Measurements from ENCODE around the gene SLC5A3.

The SLC5A3 gene

DNA sequence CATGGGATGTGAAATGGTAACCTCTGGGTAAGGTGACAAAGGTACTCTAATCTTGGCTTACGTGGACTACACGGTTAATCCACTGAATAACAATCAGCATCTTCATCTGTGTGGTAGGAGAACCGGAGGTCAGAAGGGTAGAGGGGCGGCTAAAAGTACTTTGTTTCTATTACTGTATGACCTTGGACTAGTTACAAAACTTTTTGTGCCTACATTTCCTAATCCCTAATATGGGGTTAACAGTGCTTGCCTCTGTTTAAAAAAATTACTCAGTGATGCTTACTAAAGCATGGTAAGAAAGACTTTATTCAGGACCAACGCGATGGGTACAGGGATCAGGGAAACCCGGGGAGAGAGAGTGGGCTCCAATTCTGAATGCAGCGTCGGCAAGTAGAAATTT is 1.7 kb upstream of the SLC5A3 start:
- DNase-seq (ENCODE audit: low read depth), result no peak

GRCh38 chr21:34072145-34073031 is 990 bp upstream of the SLC5A3 start:
- no peak for DNase-seq (ENCODE audit: low read depth)

DNA sequence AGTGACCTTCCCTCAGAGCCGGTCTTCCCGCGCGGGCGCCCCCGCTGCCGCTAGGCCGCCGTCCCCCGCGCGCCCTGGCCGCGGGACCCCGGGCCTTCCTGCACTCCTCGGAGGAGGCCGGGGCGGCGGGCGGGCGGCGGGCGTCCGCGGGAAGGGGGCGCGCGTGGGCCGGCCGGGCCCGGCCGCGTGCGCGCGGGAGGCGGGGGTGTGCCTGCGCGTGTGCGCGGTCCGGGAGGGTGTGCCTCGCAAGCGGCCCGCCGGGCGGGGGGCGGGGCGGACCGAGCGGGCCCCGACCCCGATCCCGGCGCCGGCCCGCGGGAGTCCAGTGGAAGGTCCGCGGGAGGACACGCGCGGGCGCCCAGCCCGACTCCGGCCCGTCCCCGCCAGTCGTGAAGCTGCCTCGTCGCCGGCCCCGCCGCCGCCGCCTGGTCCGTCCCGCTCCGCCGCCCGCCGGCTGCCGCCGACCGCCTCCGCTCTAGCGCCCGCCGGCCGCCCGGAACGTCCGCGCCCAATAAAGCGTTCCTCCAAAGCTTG is 438 bp downstream of the SLC5A3 start:
- no peak for DNase-seq (ENCODE audit: low read depth)

DNA sequence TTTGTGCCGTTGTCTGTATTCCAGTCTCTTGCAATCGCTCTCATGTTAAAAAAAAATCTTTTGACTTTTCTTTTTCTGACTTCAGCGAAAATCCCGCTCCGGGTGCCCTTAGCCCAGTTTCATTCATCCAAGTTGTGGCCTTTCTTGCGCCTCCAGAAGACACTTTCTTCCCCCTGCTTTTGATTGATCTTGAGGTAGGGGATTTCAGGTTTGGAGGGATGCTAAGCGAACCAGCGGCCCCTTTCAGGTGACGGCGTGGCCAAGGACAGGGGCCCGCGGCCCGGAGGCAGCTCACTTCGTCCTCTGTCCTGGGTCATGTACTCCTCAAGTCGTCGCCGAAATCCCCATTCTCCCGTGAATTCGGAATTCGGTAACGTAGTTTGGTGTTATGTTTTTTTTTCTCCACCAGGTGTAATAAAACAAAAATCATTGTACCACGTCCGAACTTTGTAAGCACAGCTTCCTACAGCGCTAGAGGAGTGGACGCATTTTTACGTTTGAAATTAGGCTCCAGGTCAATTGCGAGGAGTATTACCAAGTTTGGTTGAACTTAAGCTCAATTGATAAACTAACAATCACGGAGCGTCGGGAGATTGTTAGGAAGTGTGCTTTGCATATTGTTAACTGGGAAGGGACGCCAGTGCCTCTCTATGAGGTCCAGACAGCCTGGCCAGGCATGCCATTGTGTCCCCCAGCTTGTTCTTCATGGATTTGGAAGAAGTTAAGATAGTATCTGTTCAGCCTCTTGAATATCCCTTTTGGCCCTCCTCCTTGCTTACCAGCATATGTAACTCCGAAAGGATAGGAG is 1.1 kb downstream of the SLC5A3 start:
- no peak for DNase-seq (ENCODE audit: low read depth)

GRCh38 chr21:34075091-34075425 is 1.7 kb downstream of the SLC5A3 start:
- no peak for DNase-seq (ENCODE audit: low read depth)

DNA sequence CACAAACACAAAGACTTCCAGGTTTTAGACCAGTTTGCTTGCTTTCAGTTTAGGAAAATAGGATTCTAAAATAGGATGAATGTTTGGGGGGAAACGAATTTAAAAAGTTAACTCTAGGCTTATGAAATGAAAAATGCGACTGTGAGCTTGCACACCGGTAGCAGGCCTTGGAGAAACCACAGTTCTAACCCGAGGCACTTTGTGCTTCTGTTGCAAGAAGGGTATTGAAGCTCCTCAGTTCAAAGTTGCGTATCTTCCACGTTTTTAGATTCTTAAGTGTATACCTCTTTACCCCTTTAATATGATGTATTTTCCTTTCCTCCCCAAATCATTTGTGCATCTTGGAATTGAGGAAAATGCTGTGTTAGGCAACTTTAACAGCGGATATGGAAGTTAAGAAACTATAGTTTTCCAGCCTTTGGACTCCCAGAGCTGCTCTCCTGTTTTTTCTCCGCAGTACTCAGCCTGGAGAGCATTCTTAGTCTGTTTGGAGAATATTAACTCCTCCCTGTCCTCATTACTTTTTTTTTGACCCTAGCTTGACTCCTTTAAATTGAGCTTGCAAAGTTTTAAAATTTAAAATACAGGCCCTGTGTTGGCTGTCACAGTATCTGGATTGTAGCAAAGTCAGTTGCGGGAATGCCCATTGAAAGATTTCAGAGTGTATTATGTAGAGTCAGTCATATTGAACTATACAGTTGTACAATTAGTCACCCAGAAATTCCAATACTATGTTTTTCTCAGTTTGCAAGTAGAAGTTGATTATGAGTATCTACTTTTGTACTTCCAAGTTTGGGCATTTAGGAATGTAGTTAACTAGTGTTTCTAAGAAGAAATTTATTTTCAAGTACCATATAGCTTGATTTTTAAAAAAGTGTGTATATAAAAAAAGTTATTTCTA is 2.6 kb downstream of the SLC5A3 start:
- no peak for DNase-seq (ENCODE audit: low read depth)

DNA sequence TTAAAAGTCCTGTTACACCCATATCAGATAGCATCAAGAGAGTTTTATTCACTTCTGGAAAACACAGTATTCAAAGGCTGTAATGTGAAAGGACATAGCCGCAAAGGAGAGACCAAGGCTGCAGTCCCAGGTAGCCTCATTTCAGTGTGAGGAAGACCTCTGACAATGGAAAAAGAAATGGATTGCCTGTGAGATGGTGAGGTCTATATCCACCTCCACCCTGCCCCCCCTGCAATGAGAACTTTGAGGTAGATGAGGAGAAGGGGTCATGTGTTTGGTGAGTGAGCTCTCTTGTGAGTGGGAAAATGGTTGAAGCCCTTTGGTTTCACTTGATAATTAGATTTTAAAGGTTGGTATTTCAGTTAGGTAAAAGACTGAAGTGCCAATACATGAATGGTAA is 3.5 kb downstream of the SLC5A3 start:
- DNase-seq (ENCODE audit: low read depth), result no peak

DNA sequence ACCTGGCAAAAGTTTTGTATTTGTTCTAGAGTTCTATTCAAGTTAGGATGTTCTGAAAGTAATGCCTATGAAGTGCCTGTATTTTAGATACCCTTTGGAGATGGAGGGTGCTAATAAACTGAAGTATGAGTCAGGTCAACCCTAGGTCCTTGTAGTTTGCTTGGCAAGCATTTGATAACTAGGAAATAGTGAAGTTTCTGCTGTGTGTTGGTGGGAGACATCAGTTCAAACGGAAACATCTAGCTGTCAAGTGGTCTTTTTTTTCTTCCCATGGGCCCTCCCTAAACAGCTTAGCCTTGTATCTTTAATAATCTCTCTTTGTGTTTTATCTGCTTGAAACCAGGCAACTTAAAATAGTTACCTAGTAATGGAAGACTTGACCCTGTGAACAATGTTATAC is 4.5 kb downstream of the SLC5A3 start:
- DNase-seq (ENCODE audit: low read depth), result no peak

DNA sequence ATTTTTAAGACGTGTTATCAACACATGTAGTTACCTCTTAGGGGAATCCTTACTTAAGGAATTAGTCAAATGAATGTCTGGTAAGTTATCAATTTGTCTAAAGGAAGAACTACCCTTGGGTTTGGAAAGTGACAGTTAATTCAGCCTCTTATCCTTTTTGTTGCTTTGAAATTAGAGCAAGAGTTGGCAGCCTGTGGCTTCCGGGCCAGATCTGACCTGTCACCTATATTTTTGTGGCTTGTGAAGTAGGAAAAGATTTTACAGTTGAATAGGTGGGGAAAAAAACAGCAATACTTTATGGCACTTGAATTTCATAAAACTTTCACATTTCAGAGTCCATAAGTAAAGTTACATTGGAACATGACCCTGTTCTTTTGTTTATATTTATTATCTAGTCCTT is 5.5 kb downstream of the SLC5A3 start:
- DNase-seq (ENCODE audit: low read depth), result no peak

- DNase-seq (ENCODE audit: low read depth), result no peak
Measured at GRCh38 chr21:34080710-34081109, 7.3 kb downstream of the SLC5A3 start.

GRCh38 chr21:34082769-34083168 is 9.4 kb downstream of the SLC5A3 start:
- DNase-seq (ENCODE audit: low read depth), result no peak

DNA sequence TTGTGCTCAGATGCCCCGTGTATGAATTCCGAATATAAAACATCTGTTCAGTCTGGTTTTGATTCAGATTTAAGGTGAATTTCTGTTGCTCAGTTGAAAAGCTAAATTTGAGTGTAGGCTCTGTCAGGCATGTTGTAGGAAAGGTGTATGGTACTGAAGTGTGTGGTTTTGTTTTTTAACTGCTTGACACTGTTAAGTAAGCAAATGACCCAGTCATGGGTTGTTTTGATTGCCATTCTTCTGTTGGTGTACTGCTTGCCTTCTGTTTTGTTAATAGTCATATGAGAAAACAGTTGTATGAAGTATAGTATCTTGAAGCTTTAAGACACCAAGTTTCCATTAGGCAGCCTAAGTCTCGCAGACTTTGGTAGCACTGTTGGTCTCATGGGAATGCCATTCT is 10.0 kb downstream of the SLC5A3 start:
- no peak for DNase-seq (ENCODE audit: low read depth)

- DNase-seq (ENCODE audit: low read depth), result no peak
Measured at GRCh38 chr21:34085129-34085528, 11.8 kb downstream of the SLC5A3 start.

DNA sequence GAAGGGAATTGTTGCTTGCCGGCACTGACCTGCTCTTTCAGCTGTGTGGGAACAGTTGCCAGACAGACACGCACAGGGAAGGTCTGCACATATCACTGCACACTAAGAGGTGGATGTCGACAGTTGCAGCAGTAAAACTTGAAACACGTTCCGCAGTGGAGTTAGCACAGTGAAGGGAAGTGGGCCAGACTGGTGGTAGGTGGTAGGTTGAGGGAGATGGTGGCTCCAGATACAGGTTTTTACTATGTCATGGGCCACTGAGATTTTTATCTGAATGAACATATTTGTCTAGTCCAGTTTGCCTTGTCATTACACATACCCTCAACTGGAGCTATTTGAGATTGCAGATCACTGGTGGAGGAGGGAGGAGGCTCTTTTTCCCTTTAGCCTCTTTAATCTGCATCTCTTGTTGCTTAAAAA is 13.5 kb downstream of the SLC5A3 start:
- no peak for DNase-seq (ENCODE audit: low read depth)

GRCh38 chr21:34088752-34089151 is 15.4 kb downstream of the SLC5A3 start:
- no peak for DNase-seq (ENCODE audit: low read depth)

DNA sequence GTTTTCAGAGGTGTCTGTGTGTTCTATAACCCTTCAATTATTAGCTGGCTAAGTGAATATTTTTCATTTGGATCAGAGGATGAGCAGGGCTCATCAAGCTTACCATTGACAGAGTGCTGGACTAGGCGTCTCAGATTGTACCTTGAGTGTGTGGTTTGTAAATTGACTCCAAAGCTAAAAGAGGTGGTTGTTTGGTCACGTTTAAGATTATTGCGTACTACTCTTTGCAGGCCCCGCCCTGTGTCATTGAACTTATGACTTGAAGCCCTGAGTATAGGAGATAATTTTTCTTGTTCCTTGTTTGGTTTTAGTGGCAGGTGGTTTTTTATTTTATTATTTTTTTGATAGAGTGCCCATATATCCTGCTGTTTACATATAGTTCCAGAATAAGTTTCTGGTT is 17.7 kb downstream of the SLC5A3 start:
- no peak for DNase-seq (ENCODE audit: low read depth)

DNA sequence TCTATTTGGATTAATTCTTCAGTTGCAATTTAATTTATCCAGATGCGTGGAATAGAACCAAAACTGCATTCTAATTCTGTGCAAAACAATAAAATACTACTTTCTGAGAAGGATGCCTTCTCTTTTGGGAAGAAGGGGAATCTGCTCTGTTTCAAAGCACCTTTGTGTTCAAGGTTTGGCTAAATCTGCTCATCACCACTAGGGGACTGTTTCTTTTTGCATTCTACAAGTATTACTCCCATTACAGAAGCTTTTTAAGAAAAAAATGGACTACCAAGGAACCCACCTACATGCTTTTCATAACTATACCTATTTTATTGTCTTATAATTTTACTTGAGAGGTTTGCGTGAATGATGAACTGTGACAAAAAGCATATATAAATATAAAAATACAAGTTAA is 18.2 kb downstream of the SLC5A3 start:
- DNase-seq (ENCODE audit: low read depth), result no peak

GRCh38 chr21:34092262-34092921 is 19.0 kb downstream of the SLC5A3 start:
- DNase-seq (ENCODE audit: low read depth), result no peak

DNA sequence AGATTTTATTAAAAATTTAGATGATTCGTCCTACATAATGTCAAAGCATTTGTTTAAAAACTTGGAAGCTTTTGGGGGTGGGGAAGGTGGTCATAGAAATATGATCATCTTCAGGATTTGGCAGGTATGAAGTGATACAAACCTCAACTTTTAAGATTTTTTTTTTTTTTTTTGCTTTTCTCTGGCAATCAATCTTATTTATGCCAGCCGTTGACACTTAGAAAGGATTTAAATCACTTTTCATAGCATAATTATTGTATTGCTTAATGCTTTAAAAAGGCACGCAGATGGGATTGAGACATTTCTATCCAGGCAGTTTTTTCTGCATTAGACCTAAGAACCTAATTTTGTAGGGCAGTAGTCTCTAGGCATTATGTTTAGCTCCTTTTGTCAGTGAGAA is 19.7 kb downstream of the SLC5A3 start:
- DNase-seq (ENCODE audit: low read depth), result no peak

GRCh38 chr21:34094949-34095348 is 21.6 kb downstream of the SLC5A3 start:
- no peak for DNase-seq (ENCODE audit: low read depth)

DNA sequence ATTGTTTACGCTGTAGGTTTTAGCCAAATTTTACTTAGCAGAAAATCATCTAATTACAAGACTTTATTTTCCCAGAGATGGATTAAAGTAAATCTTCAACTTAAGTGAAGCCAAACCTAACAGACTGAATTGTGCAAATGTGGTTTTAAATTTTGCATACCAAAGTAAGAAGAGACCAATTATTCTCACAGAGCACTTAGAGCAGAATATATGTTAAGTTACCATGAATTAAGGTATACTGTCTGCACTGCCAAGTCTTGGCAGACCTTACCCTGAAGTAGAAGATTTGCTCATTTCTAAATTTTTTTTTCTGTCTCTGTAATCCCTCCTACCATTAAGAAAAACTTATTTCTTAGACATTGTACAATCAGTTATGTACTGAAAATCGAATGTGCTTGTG is 24.1 kb downstream of the SLC5A3 start:
- no peak for DNase-seq (ENCODE audit: low read depth)

DNA sequence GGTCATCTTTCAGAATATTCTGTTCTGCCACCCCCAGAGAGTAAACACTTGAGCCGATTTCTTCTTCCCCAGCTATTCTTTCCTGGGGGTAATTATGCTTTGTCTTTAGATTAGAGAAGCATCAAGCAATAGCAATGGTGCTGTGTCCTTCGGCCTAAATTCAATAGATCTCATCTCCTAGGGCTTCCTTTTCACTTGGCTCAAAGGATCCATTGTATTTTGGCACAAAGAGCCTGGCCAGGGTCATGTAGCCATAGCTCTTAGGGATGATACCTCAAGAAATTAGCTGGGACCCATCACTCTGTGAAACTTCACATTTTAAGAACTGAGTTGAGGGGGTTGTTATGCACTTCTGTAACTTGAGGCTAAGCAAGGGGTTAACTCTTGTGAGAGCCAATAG is 27.0 kb downstream of the SLC5A3 start:
- DNase-seq (ENCODE audit: low read depth), result no peak
